NB4 (cell line): ENCODE results near the gene GBF1.
"Not testable (repeated sequence)": the region's sequence is repeated elsewhere in the genome, so short reads cannot be mapped to it uniquely, and the experiment has no call there.

ENCODE experiments used
- DNase-seq: peaks from one replicate; pipeline ENCODE4 v3.0.0; 2010; ENCODE audit warnings: low read depth
- H3K4me3 ChIP-seq: one replicate; pipeline ENCODE4 v1.5.1; 2011; ENCODE audit warnings: mild to moderate bottlenecking, low read depth, low read length, moderate library complexity
- CTCF ChIP-seq: IDR thresholded peaks from one replicate; pipeline ENCODE4 v1.5.1; 2012; ENCODE audit warnings: low read depth, low read length
- MAX ChIP-seq: IDR thresholded peaks from 2 replicates; pipeline ENCODE4 v1.6.1; 2011; ENCODE audit warnings: low read depth, low read length
- MYC ChIP-seq: IDR thresholded peaks from 2 replicates; pipeline ENCODE4 v1.6.1; 2011; ENCODE audit warnings: low read depth, low read length
- POLR2A ChIP-seq: IDR thresholded peaks from 2 replicates; pipeline ENCODE4 v1.6.1; 2011; ENCODE audit warnings: mild to moderate bottlenecking; ENCODE audit not compliant: insufficient read length; ENCODE audit errors: extremely low read depth

Gene GBF1

GRCh38 chr10:102243309-102243708 is 2.0 kb upstream of the GBF1 start:
- H3K4me3 ChIP-seq = no peak overlapping the region
- TF ChIP-seq CTCF = no peak
- TF ChIP-seq MAX = no peak
- no peak for TF ChIP-seq MYC
- TF ChIP-seq POLR2A = no peak
- DNase-seq = no peak

GRCh38 chr10:102245932-102246251 is 560 bp downstream of the GBF1 start:
- H3K4me3 ChIP-seq = peak overlapping the region; percentile 96
- no peak for DNase-seq
- TF ChIP-seq MAX = no peak

- TF ChIP-seq POLR2A (no peak), MYC (no peak), CTCF (no peak), MAX (no peak)
- no peak for DNase-seq
- H3K4me3 ChIP-seq = peak overlapping the region; percentile 96
Measured at GRCh38 chr10:102246261-102246660, 929 bp downstream of the GBF1 start.

GRCh38 chr10:102247734-102248133 is 2.4 kb downstream of the GBF1 start:
- no peak for TF ChIP-seq CTCF
- TF ChIP-seq MAX = no peak
- no peak for TF ChIP-seq POLR2A
- no peak for TF ChIP-seq MYC
- peak overlapping the region; percentile 96 for H3K4me3 ChIP-seq
- no peak for DNase-seq

- DNase-seq, H3K4me3 ChIP-seq: not testable (repeated sequence)
Measured at GRCh38 chr10:102252508-102252907, 7.2 kb downstream of the GBF1 start.

- TF ChIP-seq MYC = no peak
- TF ChIP-seq CTCF = no peak
- TF ChIP-seq MAX = no peak
- TF ChIP-seq POLR2A = no peak
- no peak for DNase-seq
- no peak overlapping the region for H3K4me3 ChIP-seq
Measured at GRCh38 chr10:102254426-102254825, 9.1 kb downstream of the GBF1 start.

- no peak for TF ChIP-seq POLR2A
- TF ChIP-seq MYC = no peak
- TF ChIP-seq CTCF = no peak
- TF ChIP-seq MAX = no peak
- DNase-seq = no peak
- H3K4me3 ChIP-seq = no peak overlapping the region
Measured at GRCh38 chr10:102255404-102255803, 10.1 kb downstream of the GBF1 start.
